Right kidney (tissue), 1 donor: ENCODE data around the gene OR2L8.

Experiments used
- DNase-seq: peaks from one replicate; pipeline ENCODE4 v3.0.0-alpha.2; 2016

OR2L8 gene

DNA sequence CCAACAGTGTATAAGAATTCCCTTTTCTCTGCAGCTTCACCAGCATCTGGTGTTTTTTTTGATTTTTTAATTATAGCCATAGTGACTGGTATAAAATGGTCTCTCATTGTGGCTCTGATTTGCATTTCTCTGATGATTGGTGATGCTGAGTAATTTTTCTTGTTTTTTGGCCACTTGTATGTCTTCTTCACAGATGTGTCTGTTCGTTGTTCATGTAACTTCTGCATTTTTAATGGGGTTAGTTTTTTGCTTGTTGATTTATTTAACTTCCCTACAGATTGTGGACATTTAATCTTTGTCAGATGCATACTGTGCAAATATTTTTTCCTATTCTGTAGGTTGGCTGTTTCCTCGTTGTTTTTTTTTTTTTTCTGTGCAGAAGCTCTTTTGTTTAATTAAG lies 44.3 kb downstream of the OR2L8 start:
- no peak for DNase-seq

DNA sequence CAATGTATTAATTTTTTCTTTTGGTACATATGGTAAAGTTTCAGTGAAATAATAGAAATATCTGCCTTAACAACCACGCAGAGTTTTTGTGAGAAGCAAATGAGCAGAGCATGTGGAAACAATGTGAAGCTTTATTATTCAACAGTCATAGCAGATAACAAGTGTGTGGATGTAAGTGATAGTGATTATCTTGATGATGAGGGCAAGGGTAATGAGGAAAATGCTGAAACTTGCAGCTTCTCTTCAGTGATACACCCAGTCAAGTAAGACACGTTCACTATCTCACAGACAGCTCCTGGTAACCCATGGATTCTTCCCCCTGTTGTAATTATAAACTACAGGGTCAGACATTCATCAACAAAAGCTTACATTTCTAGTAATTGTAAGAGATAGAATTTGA lies 50.2 kb downstream of the OR2L8 start:
- DNase-seq = no peak
